Stimulated activated CD8-positive, alpha-beta memory T cell treated with anti-CD3 and anti-CD28 coated beads, Interleukin-15, amount 100 ng/mL, for 48 hours (primary cell): ENCODE data around the gene HDAC5.
"Not testable (repeated sequence)": the region's sequence is repeated elsewhere in the genome, so short reads cannot be mapped to it uniquely, and the experiment has no call there.

Experiments
- DNase-seq, 2 donors: peaks; one replicate each; pipeline ENCODE4 v3.0.0-alpha.2; 2020; ENCODE audit warnings: low read depth in 2 of 2

HDAC5 gene

GRCh38 chr17:44123356-44124117, at the start of gene HDAC5:
Gene HDAC5, minus strand, starts transcription at chr17:44123641. Its CDS starts 6,126 bp downstream, at chr17:44117515.
- peak; percentile 92 to 93 for DNase-seq

- DNase-seq: no peak
These were observed 48.6 kb upstream of the HDAC5 start for GRCh38 chr17:44171931-44172455.

GRCh38 chr17:44170499-44171201, 47.2 kb upstream of the HDAC5 start, which contains the start of gene ASB16:
Gene ASB16, plus strand, starts transcription at chr17:44170704. Its CDS starts 86 bp downstream, at chr17:44170790.
- no peak for DNase-seq

GRCh38 chr17:44170135-44170498, 46.7 kb upstream of the HDAC5 start:
- no peak for DNase-seq

GRCh38 chr17:44167181-44167861, 43.9 kb upstream of the HDAC5 start:
- no peak for DNase-seq

- DNase-seq: no peak
These were observed 41.0 kb upstream of the HDAC5 start for GRCh38 chr17:44164476-44164875.

- DNase-seq: no peak
These were observed 36.2 kb upstream of the HDAC5 start for GRCh38 chr17:44159519-44160210.

- no peak for DNase-seq
These were observed 32.0 kb upstream of the HDAC5 start for GRCh38 chr17:44155488-44155887.

GRCh38 chr17:44152875-44153274, 29.4 kb upstream of the HDAC5 start:
- DNase-seq: no peak

GRCh38 chr17:44149750-44150329, 26.4 kb upstream of the HDAC5 start:
- DNase-seq: no peak

GRCh38 chr17:44149066-44149465, 25.6 kb upstream of the HDAC5 start:
- DNase-seq: not testable (repeated sequence)

- no peak for DNase-seq
These were observed 24.4 kb upstream of the HDAC5 start for GRCh38 chr17:44147812-44148211.

- DNase-seq: no peak
These were observed 23.2 kb upstream of the HDAC5 start for GRCh38 chr17:44146375-44147346.

GRCh38 chr17:44144966-44145739, 21.7 kb upstream of the HDAC5 start:
- DNase-seq: no peak

- not testable (repeated sequence) for DNase-seq
These were observed 20.5 kb upstream of the HDAC5 start for GRCh38 chr17:44143921-44144320.

GRCh38 chr17:44137891-44138709, 14.7 kb upstream of the HDAC5 start:
- peak; percentile 66 to 80 for DNase-seq

- no peak for DNase-seq
These were observed 11.5 kb upstream of the HDAC5 start for GRCh38 chr17:44134752-44135568.
